HepG2 (cell line): ENCODE results near the gene MOB3C. TPM values are rescaled to one million over a fixed set of nuclear protein-coding genes. Genes with fewer than 3 reads are reported as not detected.

ENCODE experiments used
- BCL6 ChIP-seq: IDR thresholded peaks from 2 replicates; pipeline ENCODE4 v1.6.1; 2016; ENCODE audit warnings: missing genetic modification reagents, missing compliant biosample characterization
- NPAS2 ChIP-seq: sonication (generic); formaldehyde crosslinking; IDR thresholded peaks from 2 replicates; pipeline ENCODE4 v1.8.0; 2022; ENCODE audit warnings: mild to moderate bottlenecking, missing genetic modification reagents, borderline replicate concordance
- RARA ChIP-seq: IDR thresholded peaks from 2 replicates; pipeline ENCODE4 v1.6.1; 2016; ENCODE audit warnings: missing genetic modification reagents, missing compliant biosample characterization
- SP1 ChIP-seq, 2 experiments: fragments of 450-650 bp in 1 of 2; sonication (generic) in 1 of 2; formaldehyde crosslinking in 1 of 2; IDR thresholded peaks; 2 replicates each; pipeline versions ENCODE4 v1.4.0 to v1.6.1; 2016 to 2020; ENCODE audit warnings: missing genetic modification reagents in 1 of 2
- SSRP1 ChIP-seq: IDR thresholded peaks from 2 replicates; pipeline ENCODE4 v1.6.1; 2016; ENCODE audit warnings: control low read depth
- ZKSCAN5 ChIP-seq: sonication (generic); formaldehyde crosslinking; IDR thresholded peaks from 2 replicates; pipeline ENCODE4 v1.5.1; 2020; ENCODE audit warnings: mild to moderate bottlenecking, missing genetic modification reagents
- ZNF367 ChIP-seq: sonication (generic); formaldehyde crosslinking; IDR thresholded peaks from 2 replicates; pipeline ENCODE4 v1.4.0; 2020; ENCODE audit warnings: missing genetic modification reagents, borderline replicate concordance
- ZNF563 ChIP-seq: sonication (generic); formaldehyde crosslinking; IDR thresholded peaks from 2 replicates; pipeline ENCODE4 v1.8.0; 2022; ENCODE audit warnings: mild to moderate bottlenecking, moderate library complexity, missing genetic modification reagents
- ZNF766 ChIP-seq: sonication (generic); formaldehyde crosslinking; IDR thresholded peaks from 2 replicates; pipeline ENCODE4 v1.5.0; 2020; ENCODE audit warnings: missing genetic modification reagents, borderline replicate concordance
- ZNF777 ChIP-seq: sonication (generic); formaldehyde crosslinking; IDR thresholded peaks from 2 replicates; pipeline ENCODE4 v1.4.0; 2020; ENCODE audit warnings: missing genetic modification reagents
- polyA plus RNA-seq, 8 experiments: library from polyadenylated mRNA; depleted of rRNA in 3 of 8; stranded (reverse) in 7 of 8; unstranded in 1 of 8; fragments of >200 nt; fragmentation: Illumina TruSeq in 4 of 8; extraction: Trizol in 4 of 8; gene quantifications; 2 replicates each; pipeline versions ENCODE4 v1.2.1 to v1.2.3, GENCODE V29; 2011 to 2016; ENCODE audit warnings: low read depth in 4 of 8, missing spikeins in 1 of 8, mixed read lengths in 1 of 8; ENCODE audit not compliant: insufficient read depth in 1 of 8
- total RNA-seq, 5 experiments: library from RNA; depleted of rRNA; stranded (reverse); fragments of >200 nt; fragmentation: Illumina TruSeq; extraction: Trizol; gene quantifications; 2 replicates each; pipeline ENCODE4 v1.2.3, GENCODE V29; 2016; ENCODE audit warnings: low read depth in 1 of 5
- TF ChIP-seq, protein P1 (sequence below): sonication (generic); formaldehyde crosslinking; IDR thresholded peaks from 2 replicates; pipeline ENCODE4 v1.4.0; 2020; ENCODE audit warnings: missing genetic modification reagents
- TF ChIP-seq, protein P2 (sequence below): sonication (generic); formaldehyde crosslinking; IDR thresholded peaks from 2 replicates; pipeline ENCODE4 v1.4.0; 2020; ENCODE audit warnings: mild to moderate bottlenecking, missing genetic modification reagents
- TF ChIP-seq, protein P3 (sequence below): sonication (generic); formaldehyde crosslinking; IDR thresholded peaks from 2 replicates; pipeline ENCODE4 v1.4.0; 2020; ENCODE audit warnings: missing genetic modification reagents
- TF ChIP-seq, protein P4 (sequence below): sonication (generic); formaldehyde crosslinking; IDR thresholded peaks from 2 replicates; pipeline ENCODE4 v1.5.0; 2020; ENCODE audit warnings: mild to moderate bottlenecking, missing genetic modification reagents, moderate library complexity
- TF ChIP-seq, protein P5 (sequence below): sonication (generic); formaldehyde crosslinking; IDR thresholded peaks from 2 replicates; pipeline ENCODE4 v1.4.0; 2020; ENCODE audit warnings: missing genetic modification reagents

Gene MOB3C
- total and polyA plus RNA-seq, 2 of the 13 experiments (the other 11 are each of a cell fraction or from before 2014, with no cell fraction given): 3.5 to 4.1 TPM

DNA sequence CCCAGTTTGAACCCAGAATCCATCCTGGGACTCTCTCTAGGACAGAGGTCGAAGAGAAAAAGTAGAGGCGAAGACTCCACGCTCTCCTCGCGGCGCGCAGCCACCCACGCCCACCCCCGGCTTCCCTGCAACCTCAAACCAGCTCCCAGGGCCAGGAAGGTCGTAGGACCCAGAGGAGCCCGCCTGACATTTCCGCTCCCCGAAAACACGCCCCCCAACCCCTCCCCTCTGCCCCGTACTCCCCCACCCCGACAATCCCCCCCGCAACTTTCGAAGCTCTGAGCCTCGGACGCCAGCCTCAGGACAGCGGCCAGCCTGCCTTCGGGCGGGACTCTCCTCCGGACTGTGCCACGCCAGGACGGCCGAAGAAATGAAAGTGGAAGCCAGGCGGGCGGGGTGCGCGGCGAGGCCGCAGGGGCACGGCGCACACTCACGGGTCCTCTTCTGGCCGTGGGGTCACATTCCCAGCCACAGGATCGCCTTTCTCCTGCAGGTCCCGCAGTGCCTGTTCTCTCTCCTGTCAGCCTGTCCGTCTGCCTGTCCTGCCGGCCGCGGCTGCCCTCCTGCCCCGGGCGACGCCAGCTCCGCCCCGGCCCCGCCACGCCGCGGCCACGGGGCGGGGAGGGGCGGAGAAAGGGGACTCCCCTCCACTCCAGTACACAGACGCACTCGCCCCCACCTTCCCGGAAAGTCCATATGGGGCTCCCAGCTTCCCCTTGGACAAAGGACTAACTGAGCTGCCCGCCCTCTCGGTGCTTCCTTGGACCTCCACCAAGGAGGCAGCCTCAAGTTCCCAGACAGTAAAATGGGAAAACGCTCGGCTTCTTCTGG lies at the start of gene MOB3C (continued):
- TF ChIP-seq, protein P1, sequence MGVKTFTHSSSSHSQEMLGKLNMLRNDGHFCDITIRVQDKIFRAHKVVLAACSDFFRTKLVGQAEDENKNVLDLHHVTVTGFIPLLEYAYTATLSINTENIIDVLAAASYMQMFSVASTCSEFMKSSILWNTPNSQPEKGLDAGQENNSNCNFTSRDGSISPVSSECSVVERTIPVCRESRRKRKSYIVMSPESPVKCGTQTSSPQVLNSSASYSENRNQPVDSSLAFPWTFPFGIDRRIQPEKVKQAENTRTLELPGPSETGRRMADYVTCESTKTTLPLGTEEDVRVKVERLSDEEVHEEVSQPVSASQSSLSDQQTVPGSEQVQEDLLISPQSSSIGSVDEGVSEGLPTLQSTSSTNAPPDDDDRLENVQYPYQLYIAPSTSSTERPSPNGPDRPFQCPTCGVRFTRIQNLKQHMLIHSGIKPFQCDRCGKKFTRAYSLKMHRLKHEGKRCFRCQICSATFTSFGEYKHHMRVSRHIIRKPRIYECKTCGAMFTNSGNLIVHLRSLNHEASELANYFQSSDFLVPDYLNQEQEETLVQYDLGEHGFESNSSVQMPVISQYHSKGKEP (CRISPR knock-in tag): no peak
- TF ChIP-seq, protein P2, sequence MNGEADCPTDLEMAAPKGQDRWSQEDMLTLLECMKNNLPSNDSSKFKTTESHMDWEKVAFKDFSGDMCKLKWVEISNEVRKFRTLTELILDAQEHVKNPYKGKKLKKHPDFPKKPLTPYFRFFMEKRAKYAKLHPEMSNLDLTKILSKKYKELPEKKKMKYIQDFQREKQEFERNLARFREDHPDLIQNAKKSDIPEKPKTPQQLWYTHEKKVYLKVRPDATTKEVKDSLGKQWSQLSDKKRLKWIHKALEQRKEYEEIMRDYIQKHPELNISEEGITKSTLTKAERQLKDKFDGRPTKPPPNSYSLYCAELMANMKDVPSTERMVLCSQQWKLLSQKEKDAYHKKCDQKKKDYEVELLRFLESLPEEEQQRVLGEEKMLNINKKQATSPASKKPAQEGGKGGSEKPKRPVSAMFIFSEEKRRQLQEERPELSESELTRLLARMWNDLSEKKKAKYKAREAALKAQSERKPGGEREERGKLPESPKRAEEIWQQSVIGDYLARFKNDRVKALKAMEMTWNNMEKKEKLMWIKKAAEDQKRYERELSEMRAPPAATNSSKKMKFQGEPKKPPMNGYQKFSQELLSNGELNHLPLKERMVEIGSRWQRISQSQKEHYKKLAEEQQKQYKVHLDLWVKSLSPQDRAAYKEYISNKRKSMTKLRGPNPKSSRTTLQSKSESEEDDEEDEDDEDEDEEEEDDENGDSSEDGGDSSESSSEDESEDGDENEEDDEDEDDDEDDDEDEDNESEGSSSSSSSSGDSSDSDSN (CRISPR knock-in tag): peak; percentile 62; the same call in 1 of the 2 replicates
- TF ChIP-seq RARA: 0 out of 2 replicates have a peak, but pooled peaks have one; percentile 16
- no peak for TF ChIP-seq SP1 (IDR thresholded peaks at IDR 0.05)
- TF ChIP-seq SP1 (CRISPR knock-in tag; IDR thresholded peaks at IDR 0.05): 0 out of 2 replicates have a peak, but pooled peaks have one; percentile 6
- no peak for TF ChIP-seq SSRP1 (CRISPR knock-in tag)
- peak; percentile 55 for TF ChIP-seq ZNF777 (CRISPR knock-in tag)
- no peak for TF ChIP-seq NPAS2 (CRISPR knock-in tag)
- TF ChIP-seq ZKSCAN5 (CRISPR knock-in tag): no peak
- peak; percentile 42; the same call in 1 of the 2 replicates for TF ChIP-seq ZNF563 (CRISPR knock-in tag)
- no peak for TF ChIP-seq ZNF766 (CRISPR knock-in tag)
- TF ChIP-seq, protein P3, sequence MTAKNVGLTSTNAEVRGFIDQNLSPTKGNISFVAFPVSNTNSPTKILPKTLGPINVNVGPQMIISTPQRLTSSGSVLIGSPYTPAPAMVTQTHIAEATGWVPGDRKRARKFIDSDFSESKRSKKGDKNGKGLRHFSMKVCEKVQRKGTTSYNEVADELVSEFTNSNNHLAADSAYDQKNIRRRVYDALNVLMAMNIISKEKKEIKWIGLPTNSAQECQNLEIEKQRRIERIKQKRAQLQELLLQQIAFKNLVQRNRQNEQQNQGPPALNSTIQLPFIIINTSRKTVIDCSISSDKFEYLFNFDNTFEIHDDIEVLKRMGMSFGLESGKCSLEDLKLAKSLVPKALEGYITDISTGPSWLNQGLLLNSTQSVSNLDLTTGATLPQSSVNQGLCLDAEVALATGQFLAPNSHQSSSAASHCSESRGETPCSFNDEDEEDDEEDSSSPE (CRISPR knock-in tag): peak; percentile 53
- TF ChIP-seq, protein P4, sequence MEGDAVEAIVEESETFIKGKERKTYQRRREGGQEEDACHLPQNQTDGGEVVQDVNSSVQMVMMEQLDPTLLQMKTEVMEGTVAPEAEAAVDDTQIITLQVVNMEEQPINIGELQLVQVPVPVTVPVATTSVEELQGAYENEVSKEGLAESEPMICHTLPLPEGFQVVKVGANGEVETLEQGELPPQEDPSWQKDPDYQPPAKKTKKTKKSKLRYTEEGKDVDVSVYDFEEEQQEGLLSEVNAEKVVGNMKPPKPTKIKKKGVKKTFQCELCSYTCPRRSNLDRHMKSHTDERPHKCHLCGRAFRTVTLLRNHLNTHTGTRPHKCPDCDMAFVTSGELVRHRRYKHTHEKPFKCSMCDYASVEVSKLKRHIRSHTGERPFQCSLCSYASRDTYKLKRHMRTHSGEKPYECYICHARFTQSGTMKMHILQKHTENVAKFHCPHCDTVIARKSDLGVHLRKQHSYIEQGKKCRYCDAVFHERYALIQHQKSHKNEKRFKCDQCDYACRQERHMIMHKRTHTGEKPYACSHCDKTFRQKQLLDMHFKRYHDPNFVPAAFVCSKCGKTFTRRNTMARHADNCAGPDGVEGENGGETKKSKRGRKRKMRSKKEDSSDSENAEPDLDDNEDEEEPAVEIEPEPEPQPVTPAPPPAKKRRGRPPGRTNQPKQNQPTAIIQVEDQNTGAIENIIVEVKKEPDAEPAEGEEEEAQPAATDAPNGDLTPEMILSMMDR (CRISPR knock-in tag): no peak
- TF ChIP-seq, protein P5, sequence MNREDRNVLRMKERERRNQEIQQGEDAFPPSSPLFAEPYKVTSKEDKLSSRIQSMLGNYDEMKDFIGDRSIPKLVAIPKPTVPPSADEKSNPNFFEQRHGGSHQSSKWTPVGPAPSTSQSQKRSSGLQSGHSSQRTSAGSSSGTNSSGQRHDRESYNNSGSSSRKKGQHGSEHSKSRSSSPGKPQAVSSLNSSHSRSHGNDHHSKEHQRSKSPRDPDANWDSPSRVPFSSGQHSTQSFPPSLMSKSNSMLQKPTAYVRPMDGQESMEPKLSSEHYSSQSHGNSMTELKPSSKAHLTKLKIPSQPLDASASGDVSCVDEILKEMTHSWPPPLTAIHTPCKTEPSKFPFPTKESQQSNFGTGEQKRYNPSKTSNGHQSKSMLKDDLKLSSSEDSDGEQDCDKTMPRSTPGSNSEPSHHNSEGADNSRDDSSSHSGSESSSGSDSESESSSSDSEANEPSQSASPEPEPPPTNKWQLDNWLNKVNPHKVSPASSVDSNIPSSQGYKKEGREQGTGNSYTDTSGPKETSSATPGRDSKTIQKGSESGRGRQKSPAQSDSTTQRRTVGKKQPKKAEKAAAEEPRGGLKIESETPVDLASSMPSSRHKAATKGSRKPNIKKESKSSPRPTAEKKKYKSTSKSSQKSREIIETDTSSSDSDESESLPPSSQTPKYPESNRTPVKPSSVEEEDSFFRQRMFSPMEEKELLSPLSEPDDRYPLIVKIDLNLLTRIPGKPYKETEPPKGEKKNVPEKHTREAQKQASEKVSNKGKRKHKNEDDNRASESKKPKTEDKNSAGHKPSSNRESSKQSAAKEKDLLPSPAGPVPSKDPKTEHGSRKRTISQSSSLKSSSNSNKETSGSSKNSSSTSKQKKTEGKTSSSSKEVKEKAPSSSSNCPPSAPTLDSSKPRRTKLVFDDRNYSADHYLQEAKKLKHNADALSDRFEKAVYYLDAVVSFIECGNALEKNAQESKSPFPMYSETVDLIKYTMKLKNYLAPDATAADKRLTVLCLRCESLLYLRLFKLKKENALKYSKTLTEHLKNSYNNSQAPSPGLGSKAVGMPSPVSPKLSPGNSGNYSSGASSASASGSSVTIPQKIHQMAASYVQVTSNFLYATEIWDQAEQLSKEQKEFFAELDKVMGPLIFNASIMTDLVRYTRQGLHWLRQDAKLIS (CRISPR knock-in tag): no peak
- no peak for TF ChIP-seq ZNF367 (CRISPR knock-in tag)
- no peak for TF ChIP-seq BCL6 (CRISPR knock-in tag)
